Smooth muscle cell (in vitro differentiated cells): ENCODE data around the gene RUNX1. TPM values are rescaled to one million over a fixed set of nuclear protein-coding genes. Genes with fewer than 3 reads are reported as not detected.

Source experiments
- DNase-seq: peaks from one replicate; lab custom pipeline; 2025; ENCODE audit not compliant: unreplicated experiment; lab: John Stamatoyannopoulos, UW
- H2AFZ ChIP-seq: fragments of 200-600 bp; sonication (generic); 2 replicates; pipeline ENCODE4 v1.6.0; 2016; ENCODE audit warnings: antibody characterized with exemption, low read depth, mild to moderate bottlenecking
- H3F3A ChIP-seq: fragments of 200-600 bp; sonication (generic); 2 replicates; pipeline ENCODE4 v1.6.0; 2017; ENCODE audit warnings: antibody characterized with exemption, low read depth
- H3K27ac ChIP-seq: fragments of 200-600 bp; sonication (generic); 2 replicates; pipeline ENCODE4 v1.5.1; 2016; ENCODE audit warnings: low read depth, mild to moderate bottlenecking
- H3K27me3 ChIP-seq: fragments of 200-600 bp; sonication (generic); 2 replicates; pipeline ENCODE4 v1.6.1; 2016; ENCODE audit warnings: low read depth, mild to moderate bottlenecking
- H3K36me3 ChIP-seq: fragments of 200-600 bp; sonication (generic); 2 replicates; pipeline ENCODE4 v1.5.1; 2016; ENCODE audit warnings: low read depth
- H3K4me1 ChIP-seq: fragments of 200-600 bp; sonication (generic); 2 replicates; pipeline ENCODE4 v1.5.1; 2016; ENCODE audit warnings: low read depth
- H3K4me2 ChIP-seq: fragments of 200-600 bp; sonication (generic); 2 replicates; pipeline ENCODE4 v1.6.0; 2016; ENCODE audit warnings: mild to moderate bottlenecking
- H3K4me3 ChIP-seq: fragments of 200-600 bp; sonication (generic); 2 replicates; pipeline ENCODE4 v1.5.1; 2016; ENCODE audit warnings: mild to moderate bottlenecking
- H3K79me2 ChIP-seq: fragments of 200-600 bp; sonication (generic); 2 replicates; pipeline ENCODE4 v1.6.0; 2016; ENCODE audit warnings: low read depth, mild to moderate bottlenecking
- H3K9ac ChIP-seq: fragments of 200-600 bp; sonication (generic); 2 replicates; pipeline ENCODE4 v1.6.0; 2016; ENCODE audit warnings: low read depth
- H3K9me3 ChIP-seq: fragments of 200-600 bp; sonication (generic); replicated peaks from 2 replicates; pipeline ENCODE4 v1.5.1; 2016; ENCODE audit warnings: low read depth
- H4K20me1 ChIP-seq: fragments of 200-600 bp; sonication (generic); 2 replicates; pipeline ENCODE4 v1.6.0; 2016; ENCODE audit warnings: low read depth
- CTCF ChIP-seq: fragments of 200-600 bp; sonication (generic); IDR thresholded peaks from 2 replicates; pipeline ENCODE4 v1.5.1; 2017; ENCODE audit warnings: borderline replicate concordance, mild to moderate bottlenecking, antibody characterized with exemption; ENCODE audit not compliant: insufficient read depth, poor library complexity, severe bottlenecking
- WGBS: methylation state at CpG from one replicate; pipeline ENCODE4 v1.1.7; 2016; ENCODE audit warnings: low lambda C conversion rate; 5-methylcytosine and 5-hydroxymethylcytosine counted together
- polyA plus RNA-seq: library from polyadenylated mRNA; unstranded; fragments of >200 nt; fragmentation: Nextera tagmentation; extraction: Ambion mirVana; gene quantifications from 2 replicates; pipeline ENCODE4 v1.2.1, GENCODE V29; 2016
- total RNA-seq: library from RNA; depleted of rRNA; stranded (reverse); fragments of >200 nt; gene quantifications from 2 replicates; pipeline ENCODE4 v1.2.3, GENCODE V29; 2014

RUNX1 gene
- total and polyA plus RNA-seq, 2 experiments from 2014 or later = 33.4 to 97.6 TPM

GRCh38 chr21:34744801-34745200 lies 304.3 kb downstream of the RUNX1 start:
- no peaks in the 10 kb centered on the region for H4K20me1 ChIP-seq
- TF ChIP-seq CTCF = no peak
- H3K9ac ChIP-seq = no peak overlapping the region
- no peaks in the 10 kb centered on the region for H3K4me1 ChIP-seq
- no peaks in the 10 kb centered on the region for H3F3A ChIP-seq
- H3K9me3 ChIP-seq = no peaks in the 10 kb centered on the region
- no peak overlapping the region for H3K4me3 ChIP-seq
- H3K27ac ChIP-seq = no peak overlapping the region
- WGBS = 54% methylated on average over 3 of the region's 3 CpGs
- H2AFZ ChIP-seq = no peak overlapping the region
- DNase-seq = no peak
- H3K27me3 ChIP-seq = no peaks in the 10 kb centered on the region
- no peak overlapping the region for H3K4me2 ChIP-seq
- no peaks in the 10 kb centered on the region for H3K79me2 ChIP-seq
- no peaks in the 10 kb centered on the region for H3K36me3 ChIP-seq

GRCh38 chr21:34743831-34744230 lies 305.3 kb downstream of the RUNX1 start:
- Histone ChIP-seq H2AFZ (no peak overlapping the region), H3K27ac (no peak overlapping the region), H3K4me1 (no peaks in the 10 kb centered on the region), H3K79me2 (no peaks in the 10 kb centered on the region), H3K9me3 (no peaks in the 10 kb centered on the region), H3K4me2 (no peak overlapping the region), H3K9ac (no peak overlapping the region), H3K27me3 (no peaks in the 10 kb centered on the region), H3F3A (no peaks in the 10 kb centered on the region), H3K36me3 (no peaks in the 10 kb centered on the region), H4K20me1 (no peaks in the 10 kb centered on the region), H3K4me3 (no peak overlapping the region)
- TF ChIP-seq CTCF = no peak
- 80% methylated on average over 9 of the region's 9 CpGs for WGBS
- DNase-seq = no peak

- no peaks in the 10 kb centered on the region for H3F3A ChIP-seq
- H3K9me3 ChIP-seq = no peaks in the 10 kb centered on the region
- DNase-seq = no peak
- H3K4me3 ChIP-seq = no peak overlapping the region
- H4K20me1 ChIP-seq = no peaks in the 10 kb centered on the region
- no peak for TF ChIP-seq CTCF
- H3K79me2 ChIP-seq = no peaks in the 10 kb centered on the region
- H3K4me1 ChIP-seq = no peaks in the 10 kb centered on the region
- no peak overlapping the region for H3K4me2 ChIP-seq
- H3K9ac ChIP-seq = no peak overlapping the region
- H3K36me3 ChIP-seq = no peaks in the 10 kb centered on the region
- no peak overlapping the region for H3K27ac ChIP-seq
- WGBS = 89% methylated on average over 9 of the region's 9 CpGs
- no peak overlapping the region for H2AFZ ChIP-seq
- no peaks in the 10 kb centered on the region for H3K27me3 ChIP-seq
Observed at GRCh38 chr21:34743285-34743684, 305.8 kb downstream of the RUNX1 start.

GRCh38 chr21:34740198-34740597 lies 308.9 kb downstream of the RUNX1 start:
- no peaks in the 10 kb centered on the region for H3K4me1 ChIP-seq
- no peaks in the 10 kb centered on the region for H3K79me2 ChIP-seq
- H3K9ac ChIP-seq = no peak overlapping the region

More at GRCh38 chr21:34740198-34740597, 308.9 kb downstream of the RUNX1 start:
- WGBS = 81% methylated on average over 1 of the region's 1 CpG
- Histone ChIP-seq H3K9me3 (no peaks in the 10 kb centered on the region), H3K36me3 (no peaks in the 10 kb centered on the region), H2AFZ (no peak overlapping the region), H3K4me3 (no peak overlapping the region), H3K27me3 (no peaks in the 10 kb centered on the region), H4K20me1 (no peaks in the 10 kb centered on the region), H3K4me2 (no peak overlapping the region), H3F3A (no peaks in the 10 kb centered on the region), H3K27ac (no peak overlapping the region)
- DNase-seq = no peak
- TF ChIP-seq CTCF = no peak
